ENCODE data around the gene CGA. TPM values are rescaled to one million over a fixed set of nuclear protein-coding genes. Genes with fewer than 3 reads are reported as not detected.
A peak's percentile ranks its signal among the peaks of the same experiment; 100 is the strongest.

Gene CGA
- polyA plus RNA-seq, 1 of the 3 experiments (the other 2 are of a cell fraction): 0.10 TPM

- DNase-seq: no peak
- POLR2A ChIA-PET: no interaction called here
- CTCF ChIA-PET: interaction anchor here (1.9 kb wide), 1 partner anchor 21 kb away, joined by 6 read pairs; no protein-coding TSS in a partner anchor
- Histone ChIP-seq H3K4me3 (ENCODE audit: low read depth in 2 of 2, low read length in 1 of 2) (no peak overlapping the region), H4K20me1 (ENCODE audit: insufficient read depth) (no peaks in the 10 kb centered on the region), H2AFZ (ENCODE audit: low read depth) (no peak overlapping the region), H3K9ac (no peak overlapping the region), H3F3A (replicated peaks; ENCODE audit: insufficient read depth) (peaks cover 10% of the 10 kb centered on the region), H3K9me3 (no peaks in the 10 kb centered on the region), H3K36me3 (replicated peaks in 1 of 2; ENCODE audit: control insufficient read depth in 1 of 2, insufficient read depth in 2 of 2, low read length in 1 of 2) (no peaks in the 10 kb centered on the region), H3K79me2 (ENCODE audit: insufficient read depth) (no peaks in the 10 kb centered on the region), H3K27ac (ENCODE audit: low read depth in 2 of 2, low read length in 1 of 2) (peak overlapping the region in 1 of 2 experiments; percentile 4; a peak in 1 of 4 replicates), H3K9me2 (no peaks in the 10 kb centered on the region), H3K27me3 (ENCODE audit: insufficient read depth) (no peaks in the 10 kb centered on the region), H3K4me1 (ENCODE audit: control insufficient read depth in 1 of 2, insufficient read depth in 2 of 2, low read depth in 1 of 2, low read length in 1 of 2) (0 out of 4 replicates have a peak, but pooled peaks cover 0 to 6% of the 10 kb centered on the region in 2 experiments), H3K4me2 (no peak overlapping the region)
- 14% methylated on average over 3 of the region's 3 CpGs for WGBS (ENCODE audit: low lambda C conversion rate)
- TF ChIP-seq POLR2AphosphoS5 (IDR thresholded peaks at IDR 0.05; ENCODE audit: low read depth, low read length) (no peak), SIN3A (IDR thresholded peaks at IDR 0.05; ENCODE audit: borderline replicate concordance, low read depth, low read length) (no peak), JUND (IDR thresholded peaks at IDR 0.05) (no peak), ZBTB33 (IDR thresholded peaks at IDR 0.05; ENCODE audit: borderline replicate concordance, low read depth) (no peak), TEAD4 (IDR thresholded peaks at IDR 0.05; ENCODE audit: borderline replicate concordance, insufficient read depth) (no peak), YY1 (IDR thresholded peaks at IDR 0.05; ENCODE audit: low read depth) (no peak), RXRA (IDR thresholded peaks at IDR 0.05; ENCODE audit: borderline replicate concordance, low read depth) (no peak), PBX3 (IDR thresholded peaks at IDR 0.05) (no peak), RFX5 (IDR thresholded peaks at IDR 0.05; ENCODE audit: low read length) (no peak), ELF1 (IDR thresholded peaks at IDR 0.05) (no peak), MEF2A (IDR thresholded peaks at IDR 0.05; ENCODE audit: borderline replicate concordance, low read depth) (no peak), RAD21 (IDR thresholded peaks at IDR 0.05; ENCODE audit: low read length) (no peak), FOXM1 (IDR thresholded peaks at IDR 0.05; ENCODE audit: low read depth) (no peak), USF2 (IDR thresholded peaks at IDR 0.05; ENCODE audit: borderline replicate concordance, low read depth, low read length) (no peak), NRF1 (IDR thresholded peaks at IDR 0.05; ENCODE audit: low read depth, low read length) (no peak), TCF12 (IDR thresholded peaks at IDR 0.05) (no peak), MXI1 (IDR thresholded peaks at IDR 0.05; ENCODE audit: low read depth, low read length) (no peak), FOSL2 (IDR thresholded peaks at IDR 0.05; ENCODE audit: borderline replicate concordance, low read depth) (no peak), RCOR1 (IDR thresholded peaks at IDR 0.05; ENCODE audit: low read length) (no peak)
Measured at GRCh38 chr6:87100216-87100615, 5.3 kb upstream of the CGA start.

All from SK-N-SH (cell line).